ENCODE data around the gene STARD3NL. TPM values are rescaled to one million over a fixed set of nuclear protein-coding genes. Genes with fewer than 3 reads are reported as not detected.

The STARD3NL gene
- total and polyA plus RNA-seq, 8 donors, result 7.2 to 23.1 (median 10.8) TPM

DNA sequence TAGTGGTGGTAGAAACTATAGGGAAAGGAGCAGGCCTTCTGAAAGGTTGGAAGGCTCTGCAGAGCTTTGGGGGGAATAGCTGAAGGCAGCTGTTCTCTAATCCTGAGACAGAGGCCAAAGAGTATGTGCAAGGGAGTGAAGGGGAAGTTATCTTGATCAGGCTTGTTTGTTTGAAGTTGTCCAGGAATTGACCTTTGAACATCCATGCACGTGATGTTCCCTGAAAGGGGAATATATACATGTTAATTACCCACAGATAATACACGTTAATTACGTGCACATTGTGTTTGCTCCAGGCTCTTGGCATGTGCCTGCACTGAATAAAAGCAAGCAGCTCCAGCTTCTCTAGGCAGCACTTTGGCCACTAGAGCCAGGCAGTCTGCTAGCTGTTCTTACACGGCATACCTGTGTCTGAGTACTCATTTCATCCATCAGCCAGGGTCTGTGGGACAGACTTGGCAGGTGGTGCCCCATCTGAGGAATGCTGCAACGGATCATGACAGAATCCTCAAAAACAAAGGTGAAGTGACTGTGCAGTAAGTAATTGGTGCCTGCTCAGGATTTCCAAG lies 18.0 kb upstream of the STARD3NL start:
- DNase-seq, result no peak
- TF ChIP-seq, protein P1, sequence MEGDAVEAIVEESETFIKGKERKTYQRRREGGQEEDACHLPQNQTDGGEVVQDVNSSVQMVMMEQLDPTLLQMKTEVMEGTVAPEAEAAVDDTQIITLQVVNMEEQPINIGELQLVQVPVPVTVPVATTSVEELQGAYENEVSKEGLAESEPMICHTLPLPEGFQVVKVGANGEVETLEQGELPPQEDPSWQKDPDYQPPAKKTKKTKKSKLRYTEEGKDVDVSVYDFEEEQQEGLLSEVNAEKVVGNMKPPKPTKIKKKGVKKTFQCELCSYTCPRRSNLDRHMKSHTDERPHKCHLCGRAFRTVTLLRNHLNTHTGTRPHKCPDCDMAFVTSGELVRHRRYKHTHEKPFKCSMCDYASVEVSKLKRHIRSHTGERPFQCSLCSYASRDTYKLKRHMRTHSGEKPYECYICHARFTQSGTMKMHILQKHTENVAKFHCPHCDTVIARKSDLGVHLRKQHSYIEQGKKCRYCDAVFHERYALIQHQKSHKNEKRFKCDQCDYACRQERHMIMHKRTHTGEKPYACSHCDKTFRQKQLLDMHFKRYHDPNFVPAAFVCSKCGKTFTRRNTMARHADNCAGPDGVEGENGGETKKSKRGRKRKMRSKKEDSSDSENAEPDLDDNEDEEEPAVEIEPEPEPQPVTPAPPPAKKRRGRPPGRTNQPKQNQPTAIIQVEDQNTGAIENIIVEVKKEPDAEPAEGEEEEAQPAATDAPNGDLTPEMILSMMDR (IDR thresholded peaks at IDR 0.05), result no peak
- H3K4me3 ChIP-seq, result no peak overlapping the region
- 43 to 44% methylated on average over 5 of the region's 5 CpGs for WGBS, 2 donors
- H3K4me1 ChIP-seq, result no peaks in the 10 kb centered on the region
- H3K27ac ChIP-seq, result no peak overlapping the region
- intact Hi-C loops (cut with DNase I), result no loop called here
- H3K36me3 ChIP-seq, result no peaks in the 10 kb centered on the region
- no peak for FAIRE-seq
- H3K27me3 ChIP-seq, result no peaks in the 10 kb centered on the region
- ATAC-seq, result no peak
- no peaks in the 10 kb centered on the region for H3K9me3 ChIP-seq

DNA sequence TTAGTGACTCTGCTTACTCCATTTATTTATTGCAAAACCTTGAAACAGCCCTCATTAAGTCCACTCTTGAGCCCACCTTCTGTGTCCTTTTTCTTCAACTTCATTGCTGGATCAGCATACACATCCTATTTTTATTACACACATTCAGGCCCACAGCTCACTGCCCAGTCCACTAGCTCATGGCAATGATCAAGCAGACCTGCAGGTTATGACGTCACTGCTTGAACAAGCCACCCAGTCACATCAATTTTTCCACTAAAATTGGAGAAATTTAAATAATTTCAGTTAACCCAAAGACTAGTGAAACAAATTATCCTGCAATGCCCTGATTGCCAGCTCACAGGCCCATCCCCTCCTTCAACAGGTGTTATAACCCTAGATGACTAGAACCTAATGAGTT lies 16.0 kb upstream of the STARD3NL start:
- ATAC-seq (no peak), FAIRE-seq (no peak), DNase-seq (no peak)
- TF ChIP-seq, protein P1 (IDR thresholded peaks at IDR 0.05), result no peak
- Histone ChIP-seq H3K27me3 (no peaks in the 10 kb centered on the region), H3K27ac (no peak overlapping the region), H3K36me3 (no peaks in the 10 kb centered on the region), H3K4me3 (no peak overlapping the region), H3K9me3 (no peaks in the 10 kb centered on the region), H3K4me1 (no peaks in the 10 kb centered on the region)
- intact Hi-C loops (cut with DNase I), result no loop called here
- WGBS, 2 donors, result 55 to 65% methylated on average over 1 of the region's 1 CpG

- intact Hi-C loops (cut with DNase I), result no loop called here
- Histone ChIP-seq H3K27me3 (no peaks in the 10 kb centered on the region), H3K4me3 (no peak overlapping the region), H3K4me1 (no peaks in the 10 kb centered on the region), H3K9me3 (no peaks in the 10 kb centered on the region), H3K36me3 (no peaks in the 10 kb centered on the region), H3K27ac (no peak overlapping the region)
- TF ChIP-seq, protein P1 (IDR thresholded peaks at IDR 0.05), result no peak
- no peak for DNase-seq
- 74 to 89% methylated on average over 4 of the region's 4 CpGs for WGBS, 2 donors
- no peak for FAIRE-seq
- ATAC-seq, result no peak
These were observed 14.4 kb upstream of the STARD3NL start for GRCh38 chr7:38163671-38164070.

DNA sequence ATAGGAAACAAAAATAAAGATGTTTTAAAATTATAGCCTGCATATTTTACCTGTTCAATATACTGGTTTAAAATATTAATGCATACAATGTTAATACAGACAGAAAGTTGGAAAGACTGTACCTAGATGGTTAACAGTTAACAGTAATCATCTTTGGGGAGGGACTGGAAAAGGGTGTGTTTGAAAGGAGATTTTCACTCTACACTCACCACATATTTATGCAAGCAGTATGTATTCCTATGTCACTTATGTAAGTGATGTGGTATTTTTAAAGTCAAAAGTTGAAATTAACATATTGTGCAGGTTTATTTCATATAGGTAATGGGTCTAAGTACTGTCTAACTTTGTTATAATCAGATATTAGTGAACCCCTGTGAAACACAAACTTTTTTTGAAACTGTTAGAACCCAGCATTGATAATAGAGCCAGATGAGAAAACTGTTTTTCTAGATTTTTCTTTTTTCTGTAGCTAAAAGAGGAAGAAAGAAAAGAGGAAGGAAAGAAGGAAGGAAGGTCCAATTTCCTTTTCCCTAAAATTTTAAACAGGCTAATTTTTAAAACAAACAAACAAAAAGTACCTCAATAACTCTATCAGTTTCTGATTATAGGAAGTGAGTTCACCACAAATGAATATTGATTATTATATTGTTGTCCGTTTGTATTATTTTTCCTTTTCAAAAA lies 9.0 kb upstream of the STARD3NL start:
- no peak for DNase-seq
- H3K4me3 ChIP-seq, result no peak overlapping the region
- H3K27me3 ChIP-seq, result no peaks in the 10 kb centered on the region
- H3K4me1 ChIP-seq, result no peaks in the 10 kb centered on the region
- H3K27ac ChIP-seq, result no peak overlapping the region
- no peak for FAIRE-seq
- no peaks in the 10 kb centered on the region for H3K9me3 ChIP-seq
- no peak for ATAC-seq
- intact Hi-C loops (cut with DNase I), result no loop called here
- 62 to 65% methylated on average over 1 of the region's 1 CpG for WGBS, 2 donors
- TF ChIP-seq, protein P1 (IDR thresholded peaks at IDR 0.05), result no peak
- H3K36me3 ChIP-seq, result no peaks in the 10 kb centered on the region

- peak in 2 of 4 donors; percentile 57 to 63 for ATAC-seq
- H3K4me3 ChIP-seq, result no peak overlapping the region
- intact Hi-C loops (cut with DNase I), result no loop called here
- H3K9me3 ChIP-seq, result no peaks in the 10 kb centered on the region
- TF ChIP-seq, protein P1 (IDR thresholded peaks at IDR 0.05), result no peak
- 46 to 69% methylated on average over 2 of the region's 2 CpGs for WGBS, 2 donors
- H3K4me1 ChIP-seq, result no peaks in the 10 kb centered on the region
- FAIRE-seq, result no peak
- no peaks in the 10 kb centered on the region for H3K27me3 ChIP-seq
- no peaks in the 10 kb centered on the region for H3K36me3 ChIP-seq
- no peak overlapping the region for H3K27ac ChIP-seq
- no peak for DNase-seq
These were observed 8.2 kb upstream of the STARD3NL start for GRCh38 chr7:38169847-38170246.

All from pancreas (tissue), 10 donors.